Measurements from ENCODE around the gene CRHR1.
A peak's percentile ranks its signal among the peaks of the same experiment; 100 is the strongest.
"Not testable (repeated sequence)": the region's sequence is repeated elsewhere in the genome, so short reads cannot be mapped to it uniquely, and the experiment has no call there.

CRHR1 gene

DNA sequence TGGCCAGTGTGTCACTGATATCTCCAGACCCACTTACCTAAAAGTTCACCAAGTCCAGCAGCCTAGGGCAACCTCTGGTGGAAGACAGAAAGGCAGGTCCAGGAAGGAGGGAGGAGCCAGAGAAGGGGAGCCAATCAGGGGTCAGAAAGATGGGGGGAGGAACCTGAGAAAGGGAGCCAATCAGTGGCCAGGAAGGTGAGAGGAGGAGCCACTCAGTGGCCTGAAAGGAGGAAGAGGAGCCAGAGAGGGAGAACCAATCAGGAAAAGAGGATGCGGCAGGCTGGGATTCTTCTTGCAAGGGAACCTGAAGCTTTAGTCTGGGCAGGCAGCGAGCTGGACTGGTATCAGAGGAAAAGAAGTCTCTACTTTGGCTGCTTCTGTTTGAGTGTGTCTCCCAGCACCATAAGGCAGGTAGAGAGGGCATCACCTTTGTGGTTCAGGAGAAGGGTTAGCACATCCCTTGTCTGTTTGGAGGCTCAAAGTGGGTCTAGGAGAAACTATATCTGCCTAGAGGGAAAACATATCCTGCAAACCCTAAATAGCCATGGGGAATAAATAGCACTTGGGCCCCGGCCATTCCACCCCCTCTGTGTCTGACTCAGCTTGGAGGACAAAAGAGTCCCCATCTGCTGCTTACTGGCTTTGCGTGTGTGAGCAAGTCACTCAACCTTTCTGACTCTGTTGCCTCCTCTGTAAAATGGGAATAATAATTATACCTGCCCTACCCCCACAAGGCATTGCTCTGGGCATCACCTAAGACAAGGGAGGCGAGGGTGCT lies 43.4 kb upstream of the CRHR1 start:
- no peak overlapping the region for H4K12ac ChIP-seq (ENCODE audit: low read depth, low read length)
- no peak overlapping the region for H2BK12ac ChIP-seq (ENCODE audit: low read length)
- H2BK5ac ChIP-seq (ENCODE audit: low read depth, low read length, poor library complexity) = no peak overlapping the region
- no peak overlapping the region for H2BK120ac ChIP-seq (ENCODE audit: insufficient read depth, low read length, poor library complexity)
- no peak overlapping the region for H3K23ac ChIP-seq (ENCODE audit: low read length)
- no peaks in the 10 kb centered on the region for H3K79me1 ChIP-seq (ENCODE audit: low read length)
- no peaks in the 10 kb centered on the region for H3K27me3 ChIP-seq (ENCODE audit: insufficient read depth, low read length)
- H3K4me2 ChIP-seq (ENCODE audit: low read length) = no peak overlapping the region
- H3K14ac ChIP-seq (ENCODE audit: low read length) = no peak overlapping the region
- no peak overlapping the region for H2AFZ ChIP-seq (ENCODE audit: insufficient read depth, low read length, poor library complexity)
- WGBS (ENCODE audit: extremely low coverage, insufficient coverage, insufficient read length) = no CpG with 5 or more reads among the region's 5 CpGs
- no peak overlapping the region for H3K4me3 ChIP-seq (ENCODE audit: low read depth, low read length)
- H3K18ac ChIP-seq (ENCODE audit: low read length) = no peak overlapping the region
- no peak overlapping the region for H3K27ac ChIP-seq (ENCODE audit: low read depth, low read length)
- no peak overlapping the region for H3K9ac ChIP-seq (ENCODE audit: low read length)
- H3K9me3 ChIP-seq (ENCODE audit: insufficient read depth, low read depth, low read length) = no peaks in the 10 kb centered on the region
- H2AK5ac ChIP-seq (ENCODE audit: low read length) = no peak overlapping the region
- H3K79me2 ChIP-seq (ENCODE audit: control insufficient read depth, insufficient read depth, low read length, poor library complexity) = no peaks in the 10 kb centered on the region
- H3K4ac ChIP-seq (ENCODE audit: low read depth, low read length) = no peak overlapping the region
- H4K91ac ChIP-seq (ENCODE audit: low read depth, low read length) = no peak overlapping the region
- no peaks in the 10 kb centered on the region for H3K36me3 ChIP-seq (ENCODE audit: control insufficient read depth in 1 of 2, insufficient read depth in 2 of 2, low read length in 2 of 2)
- DNase-seq = no peak
- no peak overlapping the region for H4K8ac ChIP-seq (ENCODE audit: low read depth, low read length)
- no peaks in the 10 kb centered on the region for H3K4me1 ChIP-seq (ENCODE audit: control insufficient read depth in 1 of 2, insufficient read depth in 2 of 2, low read length in 2 of 2)

DNA sequence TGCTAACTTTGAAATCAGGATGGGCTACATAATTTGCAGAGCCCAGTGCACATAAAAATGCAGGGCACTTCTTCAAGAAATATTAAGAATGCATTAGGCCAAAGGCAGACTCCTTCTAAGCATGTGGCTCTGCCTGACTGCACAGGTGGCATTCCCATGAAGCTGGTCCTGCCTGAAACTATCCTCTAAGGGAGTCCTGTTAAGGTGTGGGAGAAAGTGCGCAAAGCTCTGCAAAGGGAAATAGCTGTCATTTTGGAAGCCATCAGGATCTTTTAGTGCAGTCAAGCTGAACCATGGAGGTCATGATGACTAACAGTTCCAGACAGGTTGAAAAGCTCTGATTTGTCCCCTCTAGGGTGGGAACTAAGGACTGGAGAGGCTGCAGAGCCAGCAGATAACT lies 41.9 kb upstream of the CRHR1 start:
- H2AK5ac ChIP-seq (ENCODE audit: low read length) = no peak overlapping the region
- no CpG with 5 or more reads among the region's 1 CpG for WGBS (ENCODE audit: extremely low coverage, insufficient coverage, insufficient read length)
- no peak overlapping the region for H2BK120ac ChIP-seq (ENCODE audit: insufficient read depth, low read length, poor library complexity)
- H3K9ac ChIP-seq (ENCODE audit: low read length) = no peak overlapping the region
- DNase-seq = no peak
- H3K79me2 ChIP-seq (ENCODE audit: control insufficient read depth, insufficient read depth, low read length, poor library complexity) = no peaks in the 10 kb centered on the region
- H3K14ac ChIP-seq (ENCODE audit: low read length) = no peak overlapping the region
- H3K4ac ChIP-seq (ENCODE audit: low read depth, low read length) = no peak overlapping the region
- H3K4me2 ChIP-seq (ENCODE audit: low read length) = no peak overlapping the region
- H4K12ac ChIP-seq (ENCODE audit: low read depth, low read length) = no peak overlapping the region
- H3K18ac ChIP-seq (ENCODE audit: low read length) = no peak overlapping the region
- H3K79me1 ChIP-seq (ENCODE audit: low read length) = no peaks in the 10 kb centered on the region
- H2BK12ac ChIP-seq (ENCODE audit: low read length) = no peak overlapping the region
- no peaks in the 10 kb centered on the region for H3K4me1 ChIP-seq (ENCODE audit: control insufficient read depth in 1 of 2, insufficient read depth in 2 of 2, low read length in 2 of 2)
- no peak overlapping the region for H2BK5ac ChIP-seq (ENCODE audit: low read depth, low read length, poor library complexity)
- H3K9me3 ChIP-seq (ENCODE audit: insufficient read depth, low read depth, low read length) = no peaks in the 10 kb centered on the region
- no peak overlapping the region for H3K27ac ChIP-seq (ENCODE audit: low read depth, low read length)
- H4K91ac ChIP-seq (ENCODE audit: low read depth, low read length) = no peak overlapping the region
- no peaks in the 10 kb centered on the region for H3K27me3 ChIP-seq (ENCODE audit: insufficient read depth, low read length)
- no peak overlapping the region for H2AFZ ChIP-seq (ENCODE audit: insufficient read depth, low read length, poor library complexity)
- no peak overlapping the region for H3K23ac ChIP-seq (ENCODE audit: low read length)
- no peak overlapping the region for H4K8ac ChIP-seq (ENCODE audit: low read depth, low read length)
- no peaks in the 10 kb centered on the region for H3K36me3 ChIP-seq (ENCODE audit: control insufficient read depth in 1 of 2, insufficient read depth in 2 of 2, low read length in 2 of 2)
- no peak overlapping the region for H3K4me3 ChIP-seq (ENCODE audit: low read depth, low read length)

DNA sequence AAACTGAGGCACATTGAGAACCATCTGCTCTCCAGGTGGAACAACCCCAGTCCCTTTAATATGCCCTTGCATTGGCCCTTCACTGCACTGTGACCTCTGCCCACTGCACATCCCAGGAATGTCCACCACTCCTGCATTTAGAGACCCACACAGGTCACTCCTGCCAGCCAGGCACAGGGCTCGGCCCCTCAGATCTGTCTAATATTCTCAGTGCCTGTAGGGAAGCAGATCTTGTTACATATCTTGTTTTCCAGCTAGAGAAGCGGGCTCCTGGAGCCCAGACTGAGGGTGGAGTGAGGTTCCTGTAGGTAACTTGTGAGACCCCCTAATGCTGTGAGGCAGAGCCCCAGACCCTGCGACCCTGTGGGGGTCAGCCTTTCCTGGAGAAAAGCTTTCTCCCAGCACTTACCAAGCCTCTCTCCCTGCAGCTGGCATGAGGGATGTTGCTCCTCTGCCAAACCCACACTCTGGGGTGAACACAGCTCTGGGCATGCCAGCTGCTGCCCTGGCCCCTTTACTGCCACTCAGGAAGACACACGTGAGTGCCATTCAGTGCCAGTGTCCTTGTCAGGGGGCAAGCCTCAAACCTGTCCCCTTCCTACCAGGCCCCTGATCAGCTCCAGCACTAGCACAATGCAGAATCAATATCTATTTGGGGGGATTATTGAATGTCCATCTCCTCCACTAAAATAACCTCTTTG lies 40.3 kb upstream of the CRHR1 start:
- H4K8ac ChIP-seq (ENCODE audit: low read depth, low read length) = no peak overlapping the region
- H3K27ac ChIP-seq (ENCODE audit: low read depth, low read length) = no peak overlapping the region
- no peaks in the 10 kb centered on the region for H3K9me3 ChIP-seq (ENCODE audit: insufficient read depth, low read depth, low read length)
- H3K4me3 ChIP-seq (ENCODE audit: low read depth, low read length) = peak overlapping the region; percentile 54
- H2BK5ac ChIP-seq (ENCODE audit: low read depth, low read length, poor library complexity) = no peak overlapping the region
- H4K91ac ChIP-seq (ENCODE audit: low read depth, low read length) = no peak overlapping the region
- no peaks in the 10 kb centered on the region for H3K79me1 ChIP-seq (ENCODE audit: low read length)
- no peak overlapping the region for H2BK120ac ChIP-seq (ENCODE audit: insufficient read depth, low read length, poor library complexity)
- no peak overlapping the region for H2AFZ ChIP-seq (ENCODE audit: insufficient read depth, low read length, poor library complexity)
- H3K23ac ChIP-seq (ENCODE audit: low read length) = no peak overlapping the region
- H3K18ac ChIP-seq (ENCODE audit: low read length) = no peak overlapping the region
- H3K4me2 ChIP-seq (ENCODE audit: low read length) = no peak overlapping the region
- no peak overlapping the region for H3K4ac ChIP-seq (ENCODE audit: low read depth, low read length)
- no peaks in the 10 kb centered on the region for H3K27me3 ChIP-seq (ENCODE audit: insufficient read depth, low read length)
- no peak overlapping the region for H3K14ac ChIP-seq (ENCODE audit: low read length)
- H3K4me1 ChIP-seq (ENCODE audit: control insufficient read depth in 1 of 2, insufficient read depth in 2 of 2, low read length in 2 of 2) = no peaks in the 10 kb centered on the region
- H3K9ac ChIP-seq (ENCODE audit: low read length) = no peak overlapping the region
- H2AK5ac ChIP-seq (ENCODE audit: low read length) = no peak overlapping the region
- no peaks in the 10 kb centered on the region for H3K79me2 ChIP-seq (ENCODE audit: control insufficient read depth, insufficient read depth, low read length, poor library complexity)
- WGBS (ENCODE audit: extremely low coverage, insufficient coverage, insufficient read length) = no CpG with 5 or more reads among the region's 4 CpGs
- no peak overlapping the region for H2BK12ac ChIP-seq (ENCODE audit: low read length)
- DNase-seq = no peak
- H4K12ac ChIP-seq (ENCODE audit: low read depth, low read length) = no peak overlapping the region
- no peaks in the 10 kb centered on the region for H3K36me3 ChIP-seq (ENCODE audit: control insufficient read depth in 1 of 2, insufficient read depth in 2 of 2, low read length in 2 of 2)

DNA sequence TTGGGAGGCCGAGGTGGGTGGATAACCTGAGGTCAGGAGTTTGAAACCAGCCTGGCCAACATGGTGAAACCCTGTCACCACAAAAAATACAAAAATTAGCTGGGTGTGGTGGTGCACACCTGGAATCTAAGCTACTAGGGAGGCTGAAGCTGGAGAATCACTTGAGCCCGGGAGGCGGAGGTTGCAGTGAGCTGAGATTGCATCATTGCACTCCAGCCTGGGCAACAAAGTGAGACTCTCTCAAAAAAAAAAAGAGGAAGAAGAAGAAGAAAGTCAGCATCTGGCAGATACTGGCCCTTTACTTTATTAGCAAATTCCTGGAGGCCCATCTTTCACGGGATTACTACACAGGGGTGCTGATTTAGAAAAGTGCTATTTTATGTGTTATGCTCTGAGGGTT lies 39.3 kb upstream of the CRHR1 start:
- not testable (repeated sequence) for H3K9ac ChIP-seq (ENCODE audit: low read length); H3K4me1 ChIP-seq (ENCODE audit: control insufficient read depth in 1 of 2, insufficient read depth in 2 of 2, low read length in 2 of 2); H3K14ac ChIP-seq (ENCODE audit: low read length); H2AK5ac ChIP-seq (ENCODE audit: low read length); H2AFZ ChIP-seq (ENCODE audit: insufficient read depth, low read length, poor library complexity); H3K18ac ChIP-seq (ENCODE audit: low read length); H3K79me2 ChIP-seq (ENCODE audit: control insufficient read depth, insufficient read depth, low read length, poor library complexity); DNase-seq; H3K23ac ChIP-seq (ENCODE audit: low read length); H3K4me3 ChIP-seq (ENCODE audit: low read depth, low read length); H2BK12ac ChIP-seq (ENCODE audit: low read length); H3K27ac ChIP-seq (ENCODE audit: low read depth, low read length); H2BK120ac ChIP-seq (ENCODE audit: insufficient read depth, low read length, poor library complexity); H4K8ac ChIP-seq (ENCODE audit: low read depth, low read length); H3K27me3 ChIP-seq (ENCODE audit: insufficient read depth, low read length); H3K4me2 ChIP-seq (ENCODE audit: low read length); H3K36me3 ChIP-seq (ENCODE audit: control insufficient read depth in 1 of 2, insufficient read depth in 2 of 2, low read length in 2 of 2); H2BK5ac ChIP-seq (ENCODE audit: low read depth, low read length, poor library complexity); H4K91ac ChIP-seq (ENCODE audit: low read depth, low read length); H4K12ac ChIP-seq (ENCODE audit: low read depth, low read length); H3K9me3 ChIP-seq (ENCODE audit: insufficient read depth, low read depth, low read length); H3K4ac ChIP-seq (ENCODE audit: low read depth, low read length); H3K79me1 ChIP-seq (ENCODE audit: low read length)
- no CpG with 5 or more reads among the region's 4 CpGs for WGBS (ENCODE audit: extremely low coverage, insufficient coverage, insufficient read length)

Measured in trophoblast cell (in vitro differentiated cells and primary cell).